Activated CD4-positive, alpha-beta T cell treated with anti-CD3 and anti-CD28 coated beads, Interleukin-2, amount 10 ng/mL, durations not matched to agents 24 days and 14 days (primary cell): ENCODE measurements around the gene USP17L30. TPM values are rescaled to one million over a fixed set of nuclear protein-coding genes. Genes with fewer than 3 reads are reported as not detected.
A peak's percentile ranks its signal among the peaks of the same experiment; 100 is the strongest.
"Not testable (repeated sequence)": the region's sequence is repeated elsewhere in the genome, so short reads cannot be mapped to it uniquely, and the experiment has no call there.

Experiments
- DNase-seq: peaks from one replicate; pipeline ENCODE4 v3.0.0; 2022
- H3K27ac Mint-ChIP-seq: one replicate; pipeline ENCODE4 v1.8.0; 2022; ENCODE audit warnings: mild to moderate bottlenecking, mixed read lengths
- H3K27me3 Mint-ChIP-seq: one replicate; pipeline ENCODE4 v1.8.0; 2022; ENCODE audit warnings: mixed read lengths
- H3K36me3 Mint-ChIP-seq: one replicate; pipeline ENCODE4 v1.8.0; 2022; ENCODE audit warnings: low read depth, mild to moderate bottlenecking, mixed read lengths
- H3K4me1 Mint-ChIP-seq: one replicate; pipeline ENCODE4 v1.8.0; 2021; ENCODE audit warnings: mixed read lengths
- H3K4me3 Mint-ChIP-seq: one replicate; pipeline ENCODE4 v1.8.0; 2022; ENCODE audit warnings: mild to moderate bottlenecking, moderate library complexity, mixed read lengths
- H3K9me3 Mint-ChIP-seq: one replicate; pipeline ENCODE4 v1.8.0; 2021; ENCODE audit warnings: mixed read lengths
- intact Hi-C: fragments of 100-400 bp; cut with micrococcal nuclease; formaldehyde crosslinking; loops from one replicate; pipeline ENCODE4 v1.15.1; 2023
- total RNA-seq: library from RNA; stranded (reverse); gene quantifications from 2 replicates; pipeline ENCODE4 v1.2.3, GENCODE V29; 2022

The USP17L30 gene, protein sequence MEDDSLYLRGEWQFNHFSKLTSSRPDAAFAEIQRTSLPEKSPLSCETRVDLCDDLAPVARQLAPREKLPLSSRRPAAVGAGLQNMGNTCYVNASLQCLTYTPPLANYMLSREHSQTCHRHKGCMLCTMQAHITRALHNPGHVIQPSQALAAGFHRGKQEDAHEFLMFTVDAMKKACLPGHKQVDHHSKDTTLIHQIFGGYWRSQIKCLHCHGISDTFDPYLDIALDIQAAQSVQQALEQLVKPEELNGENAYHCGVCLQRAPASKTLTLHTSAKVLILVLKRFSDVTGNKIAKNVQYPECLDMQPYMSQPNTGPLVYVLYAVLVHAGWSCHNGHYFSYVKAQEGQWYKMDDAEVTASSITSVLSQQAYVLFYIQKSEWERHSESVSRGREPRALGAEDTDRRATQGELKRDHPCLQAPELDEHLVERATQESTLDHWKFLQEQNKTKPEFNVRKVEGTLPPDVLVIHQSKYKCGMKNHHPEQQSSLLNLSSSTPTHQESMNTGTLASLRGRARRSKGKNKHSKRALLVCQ
- not detected in 2 replicates for total RNA-seq

DNA sequence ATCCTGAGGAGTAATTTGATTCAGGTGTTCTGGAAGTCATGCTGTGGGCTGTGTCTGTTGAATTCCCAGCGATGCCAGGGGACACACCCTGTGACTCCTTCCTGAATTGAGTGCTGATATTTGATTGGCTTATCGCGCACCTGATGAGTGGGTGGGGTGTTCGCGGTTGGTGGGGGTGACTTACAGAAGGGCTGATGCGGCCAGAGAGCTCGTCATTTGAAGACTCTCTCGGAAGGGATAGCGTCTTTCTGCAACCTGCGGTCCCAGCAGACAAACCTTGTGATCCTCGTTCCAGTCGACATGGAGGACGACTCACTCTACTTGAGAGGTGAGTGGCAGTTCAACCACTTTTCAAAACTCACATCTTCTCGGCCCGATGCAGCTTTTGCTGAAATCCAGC, at the start of gene USP17L30:
Gene USP17L30 (plus strand): TSS at position 301 of the 400 bp plus-strand sequence. CDS start 0 bp downstream, at position 301.
- H3K9me3 Mint-ChIP-seq, H3K4me1 Mint-ChIP-seq, H3K27me3 Mint-ChIP-seq, intact Hi-C loops, H3K4me3 Mint-ChIP-seq, H3K36me3 Mint-ChIP-seq, H3K27ac Mint-ChIP-seq, DNase-seq: not testable (repeated sequence)

DNA sequence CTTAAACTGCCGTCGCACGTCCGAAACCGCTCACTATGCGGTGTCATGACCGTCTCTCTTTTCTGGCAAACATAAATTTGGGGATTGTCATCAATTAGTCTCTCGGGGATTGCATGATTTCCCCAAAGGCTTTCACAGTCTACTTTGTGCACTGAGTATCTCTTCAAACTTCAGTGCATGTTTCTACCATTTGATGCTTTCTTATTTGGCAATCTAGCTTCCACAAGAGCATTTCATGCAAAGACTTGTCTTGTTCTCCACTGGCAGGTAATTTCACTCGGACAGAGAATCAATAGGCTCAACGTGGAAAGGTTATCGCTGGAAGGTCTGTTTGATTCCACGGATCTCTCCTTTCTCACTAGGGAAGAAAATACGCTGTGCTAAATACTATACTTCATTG, 38.7 kb upstream of the USP17L30 start:
- peak; percentile 53 for DNase-seq
- H3K9me3 Mint-ChIP-seq, H3K27ac Mint-ChIP-seq, H3K4me1 Mint-ChIP-seq, H3K27me3 Mint-ChIP-seq, H3K36me3 Mint-ChIP-seq, H3K4me3 Mint-ChIP-seq, intact Hi-C loops: not testable (repeated sequence)

DNA sequence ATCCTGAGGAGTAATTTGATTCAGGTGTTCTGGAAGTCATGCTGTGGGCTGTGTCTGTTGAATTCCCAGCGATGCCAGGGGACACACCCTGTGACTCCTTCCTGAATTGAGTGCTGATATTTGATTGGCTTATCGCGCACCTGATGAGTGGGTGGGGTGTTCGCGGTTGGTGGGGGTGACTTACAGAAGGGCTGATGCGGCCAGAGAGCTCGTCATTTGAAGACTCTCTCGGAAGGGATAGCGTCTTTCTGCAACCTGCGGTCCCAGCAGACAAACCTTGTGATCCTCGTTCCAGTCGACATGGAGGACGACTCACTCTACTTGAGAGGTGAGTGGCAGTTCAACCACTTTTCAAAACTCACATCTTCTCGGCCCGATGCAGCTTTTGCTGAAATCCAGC, 38.1 kb upstream of the USP17L30 start, which contains the start of gene USP17L24:
Gene USP17L24 (plus strand): TSS at position 301 of the 400 bp plus-strand sequence. CDS start 0 bp downstream, at position 301.
- not testable (repeated sequence) for H3K27ac Mint-ChIP-seq, H3K27me3 Mint-ChIP-seq

DNA sequence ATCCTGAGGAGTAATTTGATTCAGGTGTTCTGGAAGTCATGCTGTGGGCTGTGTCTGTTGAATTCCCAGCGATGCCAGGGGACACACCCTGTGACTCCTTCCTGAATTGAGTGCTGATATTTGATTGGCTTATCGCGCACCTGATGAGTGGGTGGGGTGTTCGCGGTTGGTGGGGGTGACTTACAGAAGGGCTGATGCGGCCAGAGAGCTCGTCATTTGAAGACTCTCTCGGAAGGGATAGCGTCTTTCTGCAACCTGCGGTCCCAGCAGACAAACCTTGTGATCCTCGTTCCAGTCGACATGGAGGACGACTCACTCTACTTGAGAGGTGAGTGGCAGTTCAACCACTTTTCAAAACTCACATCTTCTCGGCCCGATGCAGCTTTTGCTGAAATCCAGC, 33.3 kb upstream of the USP17L30 start, which contains the start of gene USP17L25:
Gene USP17L25 (plus strand): TSS at position 301 of the 400 bp plus-strand sequence. CDS start 0 bp downstream, at position 301.
- H3K27ac Mint-ChIP-seq, H3K4me1 Mint-ChIP-seq, intact Hi-C loops, H3K9me3 Mint-ChIP-seq, DNase-seq, H3K4me3 Mint-ChIP-seq, H3K27me3 Mint-ChIP-seq, H3K36me3 Mint-ChIP-seq: not testable (repeated sequence)

More for the DNA sequence above, 38.1 kb upstream of the USP17L30 start, which contains the start of gene USP17L24:
- intact Hi-C loops, H3K9me3 Mint-ChIP-seq, H3K36me3 Mint-ChIP-seq, H3K4me3 Mint-ChIP-seq, H3K4me1 Mint-ChIP-seq, DNase-seq: not testable (repeated sequence)

DNA sequence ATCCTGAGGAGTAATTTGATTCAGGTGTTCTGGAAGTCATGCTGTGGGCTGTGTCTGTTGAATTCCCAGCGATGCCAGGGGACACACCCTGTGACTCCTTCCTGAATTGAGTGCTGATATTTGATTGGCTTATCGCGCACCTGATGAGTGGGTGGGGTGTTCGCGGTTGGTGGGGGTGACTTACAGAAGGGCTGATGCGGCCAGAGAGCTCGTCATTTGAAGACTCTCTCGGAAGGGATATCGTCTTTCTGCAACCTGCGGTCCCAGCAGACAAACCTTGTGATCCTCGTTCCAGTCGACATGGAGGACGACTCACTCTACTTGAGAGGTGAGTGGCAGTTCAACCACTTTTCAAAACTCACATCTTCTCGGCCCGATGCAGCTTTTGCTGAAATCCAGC, 28.6 kb upstream of the USP17L30 start, which contains the start of gene USP17L26:
Gene USP17L26 (plus strand): TSS at position 301 of the 400 bp plus-strand sequence. CDS start 0 bp downstream, at position 301.
- H3K4me3 Mint-ChIP-seq, H3K27me3 Mint-ChIP-seq, H3K27ac Mint-ChIP-seq, intact Hi-C loops, H3K36me3 Mint-ChIP-seq, H3K4me1 Mint-ChIP-seq, DNase-seq, H3K9me3 Mint-ChIP-seq: not testable (repeated sequence)

DNA sequence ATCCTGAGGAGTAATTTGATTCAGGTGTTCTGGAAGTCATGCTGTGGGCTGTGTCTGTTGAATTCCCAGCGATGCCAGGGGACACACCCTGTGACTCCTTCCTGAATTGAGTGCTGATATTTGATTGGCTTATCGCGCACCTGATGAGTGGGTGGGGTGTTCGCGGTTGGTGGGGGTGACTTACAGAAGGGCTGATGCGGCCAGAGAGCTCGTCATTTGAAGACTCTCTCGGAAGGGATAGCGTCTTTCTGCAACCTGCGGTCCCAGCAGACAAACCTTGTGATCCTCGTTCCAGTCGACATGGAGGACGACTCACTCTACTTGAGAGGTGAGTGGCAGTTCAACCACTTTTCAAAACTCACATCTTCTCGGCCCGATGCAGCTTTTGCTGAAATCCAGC, 23.8 kb upstream of the USP17L30 start, which contains the start of gene USP17L5:
Gene USP17L5 (plus strand): TSS at position 301 of the 400 bp plus-strand sequence. CDS start 0 bp downstream, at position 301.
- H3K4me1 Mint-ChIP-seq, DNase-seq, H3K36me3 Mint-ChIP-seq, H3K27ac Mint-ChIP-seq, H3K27me3 Mint-ChIP-seq, H3K9me3 Mint-ChIP-seq, intact Hi-C loops, H3K4me3 Mint-ChIP-seq: not testable (repeated sequence)

DNA sequence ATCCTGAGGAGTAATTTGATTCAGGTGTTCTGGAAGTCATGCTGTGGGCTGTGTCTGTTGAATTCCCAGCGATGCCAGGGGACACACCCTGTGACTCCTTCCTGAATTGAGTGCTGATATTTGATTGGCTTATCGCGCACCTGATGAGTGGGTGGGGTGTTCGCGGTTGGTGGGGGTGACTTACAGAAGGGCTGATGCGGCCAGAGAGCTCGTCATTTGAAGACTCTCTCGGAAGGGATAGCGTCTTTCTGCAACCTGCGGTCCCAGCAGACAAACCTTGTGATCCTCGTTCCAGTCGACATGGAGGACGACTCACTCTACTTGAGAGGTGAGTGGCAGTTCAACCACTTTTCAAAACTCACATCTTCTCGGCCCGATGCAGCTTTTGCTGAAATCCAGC, 19.1 kb upstream of the USP17L30 start, which contains the start of gene USP17L27:
Gene USP17L27 (plus strand): TSS at position 301 of the 400 bp plus-strand sequence. CDS start 0 bp downstream, at position 301.
- DNase-seq, H3K4me1 Mint-ChIP-seq, H3K4me3 Mint-ChIP-seq, H3K27ac Mint-ChIP-seq, H3K9me3 Mint-ChIP-seq, intact Hi-C loops, H3K27me3 Mint-ChIP-seq, H3K36me3 Mint-ChIP-seq: not testable (repeated sequence)

DNA sequence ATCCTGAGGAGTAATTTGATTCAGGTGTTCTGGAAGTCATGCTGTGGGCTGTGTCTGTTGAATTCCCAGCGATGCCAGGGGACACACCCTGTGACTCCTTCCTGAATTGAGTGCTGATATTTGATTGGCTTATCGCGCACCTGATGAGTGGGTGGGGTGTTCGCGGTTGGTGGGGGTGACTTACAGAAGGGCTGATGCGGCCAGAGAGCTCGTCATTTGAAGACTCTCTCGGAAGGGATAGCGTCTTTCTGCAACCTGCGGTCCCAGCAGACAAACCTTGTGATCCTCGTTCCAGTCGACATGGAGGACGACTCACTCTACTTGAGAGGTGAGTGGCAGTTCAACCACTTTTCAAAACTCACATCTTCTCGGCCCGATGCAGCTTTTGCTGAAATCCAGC, 14.3 kb upstream of the USP17L30 start, which contains the start of gene USP17L28:
Gene USP17L28 (plus strand): TSS at position 301 of the 400 bp plus-strand sequence. CDS start 0 bp downstream, at position 301.
- H3K4me3 Mint-ChIP-seq, H3K27me3 Mint-ChIP-seq, H3K36me3 Mint-ChIP-seq, intact Hi-C loops, H3K9me3 Mint-ChIP-seq, H3K27ac Mint-ChIP-seq, DNase-seq, H3K4me1 Mint-ChIP-seq: not testable (repeated sequence)

DNA sequence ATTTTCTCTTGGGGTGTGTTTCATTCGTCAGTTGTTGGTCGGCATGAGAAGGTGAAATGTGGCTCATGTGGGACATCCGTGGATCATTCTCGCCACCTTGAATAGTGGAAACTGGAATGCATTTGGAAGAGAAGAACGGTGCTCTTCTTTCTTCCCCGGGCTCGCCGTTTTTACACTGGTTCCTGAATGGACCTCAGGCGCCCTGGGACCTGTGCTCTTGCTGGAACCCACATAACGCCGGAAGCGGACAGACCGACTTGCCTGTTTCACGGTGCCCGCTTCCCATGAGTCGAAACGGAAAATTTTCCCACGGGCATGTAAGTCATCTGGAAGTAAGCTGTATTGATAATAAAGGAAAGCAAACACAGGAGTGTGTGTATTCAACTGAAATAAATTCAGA, 12.1 kb upstream of the USP17L30 start:
- H3K27ac Mint-ChIP-seq, H3K4me1 Mint-ChIP-seq, DNase-seq, intact Hi-C loops, H3K27me3 Mint-ChIP-seq, H3K9me3 Mint-ChIP-seq, H3K4me3 Mint-ChIP-seq, H3K36me3 Mint-ChIP-seq: not testable (repeated sequence)

DNA sequence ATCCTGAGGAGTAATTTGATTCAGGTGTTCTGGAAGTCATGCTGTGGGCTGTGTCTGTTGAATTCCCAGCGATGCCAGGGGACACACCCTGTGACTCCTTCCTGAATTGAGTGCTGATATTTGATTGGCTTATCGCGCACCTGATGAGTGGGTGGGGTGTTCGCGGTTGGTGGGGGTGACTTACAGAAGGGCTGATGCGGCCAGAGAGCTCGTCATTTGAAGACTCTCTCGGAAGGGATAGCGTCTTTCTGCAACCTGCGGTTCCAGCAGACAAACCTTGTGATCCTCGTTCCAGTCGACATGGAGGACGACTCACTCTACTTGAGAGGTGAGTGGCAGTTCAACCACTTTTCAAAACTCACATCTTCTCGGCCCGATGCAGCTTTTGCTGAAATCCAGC, 9.6 kb upstream of the USP17L30 start, which contains the start of gene USP17L29:
Gene USP17L29 (plus strand): TSS at position 301 of the 400 bp plus-strand sequence. CDS start 0 bp downstream, at position 301.
- intact Hi-C loops, H3K4me3 Mint-ChIP-seq, DNase-seq, H3K36me3 Mint-ChIP-seq, H3K9me3 Mint-ChIP-seq, H3K27me3 Mint-ChIP-seq, H3K4me1 Mint-ChIP-seq, H3K27ac Mint-ChIP-seq: not testable (repeated sequence)

DNA sequence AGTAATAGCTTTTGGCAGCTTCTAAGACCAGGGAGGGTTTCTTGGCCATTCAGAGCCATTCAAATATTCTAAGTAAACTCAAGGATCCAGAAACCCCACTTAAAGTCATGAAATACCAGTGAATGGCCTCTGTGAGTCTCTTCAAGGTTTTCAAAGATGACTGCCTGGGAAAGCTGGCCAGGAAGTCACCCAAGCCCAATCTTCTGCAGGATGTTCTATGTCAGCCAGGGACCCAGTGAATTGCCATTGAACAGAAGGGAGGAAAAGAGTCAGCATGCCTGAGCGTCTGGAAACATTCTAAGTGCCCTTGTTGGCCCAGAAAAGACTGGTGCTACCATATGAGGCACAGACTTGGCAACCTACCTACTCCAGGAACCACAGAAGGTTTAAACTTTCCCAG, 17.0 kb downstream of the USP17L30 start:
- H3K4me1 Mint-ChIP-seq, H3K36me3 Mint-ChIP-seq, H3K9me3 Mint-ChIP-seq, intact Hi-C loops, H3K27me3 Mint-ChIP-seq, H3K27ac Mint-ChIP-seq: not testable (repeated sequence)
- H3K4me3 Mint-ChIP-seq, result peak overlapping the region; percentile 28
- peak; percentile 47 for DNase-seq

DNA sequence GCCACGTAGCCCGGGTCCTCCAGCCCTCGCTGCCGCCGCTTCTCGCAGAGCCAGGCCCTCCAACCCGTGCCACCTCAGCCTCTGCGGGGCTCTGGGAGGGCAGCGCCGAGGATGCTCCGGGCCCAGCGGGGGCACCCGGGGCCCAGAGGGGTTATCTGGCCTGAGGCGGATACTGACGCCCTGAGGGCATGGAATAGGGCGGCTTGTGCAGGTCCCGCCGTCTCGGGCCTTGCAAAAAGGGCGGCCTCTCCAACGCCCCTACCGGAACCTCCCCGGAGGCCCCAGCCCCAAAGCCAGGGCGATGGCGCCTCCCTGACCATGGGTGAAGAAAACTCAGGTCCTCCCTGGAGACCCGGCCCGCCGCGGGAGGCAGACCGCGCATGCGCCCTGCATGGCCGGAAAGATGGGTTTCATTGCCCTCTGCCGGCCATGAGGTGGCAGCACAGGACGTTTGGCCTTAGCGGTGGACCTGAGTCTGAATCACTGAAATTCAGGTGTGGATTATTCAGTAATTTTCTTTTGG, 18.1 kb downstream of the USP17L30 start:
- H3K4me1 Mint-ChIP-seq, H3K36me3 Mint-ChIP-seq, H3K27ac Mint-ChIP-seq, intact Hi-C loops, H3K9me3 Mint-ChIP-seq, H3K27me3 Mint-ChIP-seq: not testable (repeated sequence)
- peak overlapping the region; percentile 65 for H3K4me3 Mint-ChIP-seq
- DNase-seq, result peak; percentile 88

DNA sequence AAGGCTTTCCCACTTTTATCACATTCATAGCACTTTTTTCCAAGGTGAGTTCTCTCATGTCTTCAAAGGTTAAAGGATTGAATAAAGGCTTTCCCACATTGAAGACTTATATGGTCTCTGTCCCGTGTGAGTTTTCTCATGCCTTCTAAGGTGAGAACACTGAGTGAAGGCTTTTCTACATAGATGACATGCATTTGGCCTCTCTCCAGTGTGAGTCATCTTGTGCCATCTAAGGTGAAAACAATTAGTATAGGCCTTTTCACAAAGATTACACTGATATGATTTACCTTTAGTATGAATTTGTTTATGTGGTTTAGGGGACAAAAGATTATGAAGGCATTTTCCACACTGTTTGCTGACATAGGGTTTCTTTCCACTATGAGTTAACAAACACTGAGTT, 21.2 kb downstream of the USP17L30 start:
- H3K36me3 Mint-ChIP-seq, result no peaks in the 10 kb centered on the region
- H3K27me3 Mint-ChIP-seq, result peaks cover 2% of the 10 kb centered on the region
- H3K27ac Mint-ChIP-seq, result no peak overlapping the region
- H3K4me1 Mint-ChIP-seq, result no peaks in the 10 kb centered on the region
- intact Hi-C loops, result no loop called here
- no peak overlapping the region for H3K4me3 Mint-ChIP-seq
- H3K9me3 Mint-ChIP-seq, result no peaks in the 10 kb centered on the region
- DNase-seq, result peak; percentile 42

DNA sequence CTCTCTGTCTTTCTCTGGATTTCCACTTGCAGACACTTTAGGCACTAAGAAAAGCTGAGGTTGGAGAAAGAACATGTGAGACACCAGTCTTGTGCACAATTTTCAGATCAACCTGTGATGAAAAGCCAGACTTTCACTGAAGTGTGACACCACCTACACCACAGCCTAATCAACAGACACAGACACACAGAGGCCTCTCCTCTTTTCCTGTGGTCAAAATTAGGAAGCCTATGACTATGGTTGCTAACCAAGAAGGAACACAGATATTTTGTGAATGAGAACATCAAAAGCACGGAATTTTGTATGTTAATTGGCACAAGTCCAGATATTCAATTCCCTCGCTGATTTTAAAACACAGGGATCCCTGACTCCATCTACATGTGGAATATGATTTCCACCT, 26.1 kb downstream of the USP17L30 start:
- DNase-seq, H3K9me3 Mint-ChIP-seq, H3K4me3 Mint-ChIP-seq, H3K27me3 Mint-ChIP-seq, H3K27ac Mint-ChIP-seq, H3K4me1 Mint-ChIP-seq, intact Hi-C loops, H3K36me3 Mint-ChIP-seq: not testable (repeated sequence)
